Measurements from ENCODE around the gene RPL41. TPM values are rescaled to one million over a fixed set of nuclear protein-coding genes. Genes with fewer than 3 reads are reported as not detected.

Gene RPL41
- total and polyA plus RNA-seq, 9 of the 15 experiments (the other 6 are each of a cell fraction or from before 2014, with no cell fraction given), result 3,403 to 11,276 (median 5,604) TPM

DNA sequence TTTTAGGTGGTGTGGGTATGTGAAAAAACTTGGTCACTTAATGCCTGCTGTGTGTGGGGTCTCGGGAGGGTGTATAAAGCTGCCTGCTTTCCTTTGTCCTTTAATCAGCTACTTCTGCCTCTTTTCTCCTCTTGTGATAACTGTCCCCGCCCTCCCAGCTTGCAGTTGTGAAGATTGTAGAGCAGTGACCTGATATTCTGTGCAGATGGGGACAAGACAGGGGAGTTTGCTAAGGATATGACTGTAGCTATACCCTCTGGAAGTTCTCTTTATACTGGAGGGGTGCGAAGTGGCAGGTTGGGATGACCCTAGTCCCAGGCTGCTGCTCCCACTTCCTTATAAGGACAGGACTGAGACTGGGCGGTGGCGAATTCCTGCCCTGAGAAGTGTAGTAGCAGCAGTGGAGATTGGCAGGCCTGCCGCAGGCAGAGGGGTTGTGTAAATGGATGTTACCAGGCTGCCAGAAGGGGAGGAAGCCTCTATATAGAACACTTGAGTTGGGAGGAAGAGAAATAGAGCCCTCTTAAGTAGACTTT, 42.6 kb downstream of the RPL41 start (continued):
- TF ChIP-seq SIN3A (IDR thresholded peaks at IDR 0.05; ENCODE audit: borderline replicate concordance in 2 of 2, control insufficient read depth in 1 of 2, low read depth in 2 of 2, low read length in 2 of 2) (peak in 1 of 2 experiments; percentile 5; a peak in 1 of 4 replicates), SUPT5H (IDR thresholded peaks at IDR 0.05) (0 out of 2 replicates have a peak, but pooled peaks have one; percentile 11), PHB2 (IDR thresholded peaks at IDR 0.05; ENCODE audit: low read depth) (0 out of 2 replicates have a peak, but pooled peaks have one; percentile 3), MYNN (IDR thresholded peaks at IDR 0.05) (peak; percentile 41; the same call in 1 of the 2 replicates), MYNN (CRISPR knock-in tag; IDR thresholded peaks at IDR 0.05) (no peak), PKNOX1 (IDR thresholded peaks at IDR 0.05) (peak; percentile 85), GABPA (tag; conservative IDR thresholded peaks at IDR 0.05; ENCODE audit: low read depth) (peak; percentile 21; the same call in 1 of the 2 replicates), CBX1 (IDR thresholded peaks at IDR 0.05; ENCODE audit: low read depth) (no peak), ARID2 (IDR thresholded peaks at IDR 0.05) (no peak), SMAD1 (IDR thresholded peaks at IDR 0.05; ENCODE audit: low read depth, low read length, partially characterized antibody) (peak; percentile 11), SP1 (CRISPR knock-in tag; IDR thresholded peaks at IDR 0.05) (peak; percentile 10; the same call in 1 of the 2 replicates), ESRRA (IDR thresholded peaks at IDR 0.05; ENCODE audit: borderline replicate concordance, low read depth) (no peak), SPI1 (IDR thresholded peaks at IDR 0.05; ENCODE audit: borderline replicate concordance, low read depth, low read length) (peak; percentile 43; the same call in 1 of the 2 replicates), KAT2B (IDR thresholded peaks at IDR 0.05; ENCODE audit: low read depth, low read length) (no peak), ELF2 (CRISPR knock-in tag; IDR thresholded peaks at IDR 0.05) (0 out of 2 replicates have a peak, but pooled peaks have one; percentile 14), ZNF644 (tag; IDR thresholded peaks at IDR 0.05; ENCODE audit: low read depth) (0 out of 2 replicates have a peak, but pooled peaks have one; percentile 32), NR2C2 (CRISPR knock-in tag; IDR thresholded peaks at IDR 0.05) (no peak), NR2C2 (tag; IDR thresholded peaks at IDR 0.05) (peak; percentile 13; the same call in 1 of the 2 replicates), E2F5 (CRISPR knock-in tag; IDR thresholded peaks at IDR 0.05) (no peak), TEAD4 (IDR thresholded peaks at IDR 0.05; ENCODE audit: low read length) (peak; percentile 22; the same call in 1 of the 2 replicates), TEAD4 (CRISPR knock-in tag; IDR thresholded peaks at IDR 0.05; ENCODE audit: borderline replicate concordance) (no peak)
- TF ChIP-seq, protein P1, sequence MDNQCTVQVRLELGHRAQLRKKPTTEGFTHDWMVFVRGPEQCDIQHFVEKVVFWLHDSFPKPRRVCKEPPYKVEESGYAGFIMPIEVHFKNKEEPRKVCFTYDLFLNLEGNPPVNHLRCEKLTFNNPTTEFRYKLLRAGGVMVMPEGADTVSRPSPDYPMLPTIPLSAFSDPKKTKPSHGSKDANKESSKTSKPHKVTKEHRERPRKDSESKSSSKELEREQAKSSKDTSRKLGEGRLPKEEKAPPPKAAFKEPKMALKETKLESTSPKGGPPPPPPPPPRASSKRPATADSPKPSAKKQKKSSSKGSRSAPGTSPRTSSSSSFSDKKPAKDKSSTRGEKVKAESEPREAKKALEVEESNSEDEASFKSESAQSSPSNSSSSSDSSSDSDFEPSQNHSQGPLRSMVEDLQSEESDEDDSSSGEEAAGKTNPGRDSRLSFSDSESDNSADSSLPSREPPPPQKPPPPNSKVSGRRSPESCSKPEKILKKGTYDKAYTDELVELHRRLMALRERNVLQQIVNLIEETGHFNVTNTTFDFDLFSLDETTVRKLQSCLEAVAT (IDR thresholded peaks at IDR 0.05), result peak in 1 of 2 experiments; percentile 49; a peak in 2 of 4 replicates
- TF ChIP-seq, protein P2, sequence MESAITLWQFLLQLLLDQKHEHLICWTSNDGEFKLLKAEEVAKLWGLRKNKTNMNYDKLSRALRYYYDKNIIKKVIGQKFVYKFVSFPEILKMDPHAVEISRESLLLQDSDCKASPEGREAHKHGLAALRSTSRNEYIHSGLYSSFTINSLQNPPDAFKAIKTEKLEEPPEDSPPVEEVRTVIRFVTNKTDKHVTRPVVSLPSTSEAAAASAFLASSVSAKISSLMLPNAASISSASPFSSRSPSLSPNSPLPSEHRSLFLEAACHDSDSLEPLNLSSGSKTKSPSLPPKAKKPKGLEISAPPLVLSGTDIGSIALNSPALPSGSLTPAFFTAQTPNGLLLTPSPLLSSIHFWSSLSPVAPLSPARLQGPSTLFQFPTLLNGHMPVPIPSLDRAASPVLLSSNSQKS (CRISPR knock-in tag; IDR thresholded peaks at IDR 0.05), result no peak
- TF ChIP-seq, protein P3, sequence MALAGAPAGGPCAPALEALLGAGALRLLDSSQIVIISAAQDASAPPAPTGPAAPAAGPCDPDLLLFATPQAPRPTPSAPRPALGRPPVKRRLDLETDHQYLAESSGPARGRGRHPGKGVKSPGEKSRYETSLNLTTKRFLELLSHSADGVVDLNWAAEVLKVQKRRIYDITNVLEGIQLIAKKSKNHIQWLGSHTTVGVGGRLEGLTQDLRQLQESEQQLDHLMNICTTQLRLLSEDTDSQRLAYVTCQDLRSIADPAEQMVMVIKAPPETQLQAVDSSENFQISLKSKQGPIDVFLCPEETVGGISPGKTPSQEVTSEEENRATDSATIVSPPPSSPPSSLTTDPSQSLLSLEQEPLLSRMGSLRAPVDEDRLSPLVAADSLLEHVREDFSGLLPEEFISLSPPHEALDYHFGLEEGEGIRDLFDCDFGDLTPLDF (CRISPR knock-in tag; IDR thresholded peaks at IDR 0.05), result 0 out of 2 replicates have a peak, but pooled peaks have one; percentile 1

All from K562 (cell line).